Effector memory CD8-positive, alpha-beta T cell (primary cell): ENCODE data around the gene SLC41A1.
A peak's percentile ranks its signal among the peaks of the same experiment; 100 is the strongest.
"Not testable (repeated sequence)": the region's sequence is repeated elsewhere in the genome, so short reads cannot be mapped to it uniquely, and the experiment has no call there.

ENCODE experiments used
- ATAC-seq: fragments of 150-1000 bp; cut with Tn5 transposase; replicated peaks from 2 replicates; pipeline ENCODE4 v1.10.0; 2021; ENCODE audit warnings: mild to moderate bottlenecking, moderate library complexity
- DNase-seq, 3 experiments: peaks; one replicate each; pipeline ENCODE4 v3.0.0; 2021
- H3K27ac Mint-ChIP-seq, 2 donors: one replicate each; pipeline ENCODE4 v1.8.0; 2022; ENCODE audit warnings: mild to moderate bottlenecking in 2 of 2, mixed read lengths in 2 of 2, moderate library complexity in 2 of 2
- H3K27me3 Mint-ChIP-seq, 2 donors: one replicate each; pipeline ENCODE4 v1.8.0; 2022; ENCODE audit warnings: mixed read lengths in 2 of 2
- H3K36me3 Mint-ChIP-seq: one replicate; pipeline ENCODE4 v1.8.0; 2022; ENCODE audit warnings: mild to moderate bottlenecking, moderate library complexity, mixed read lengths; ENCODE audit not compliant: insufficient read depth
- H3K4me1 Mint-ChIP-seq, 2 donors: one replicate each; pipeline ENCODE4 v1.8.0; 2022; ENCODE audit warnings: low read depth in 2 of 2, mixed read lengths in 2 of 2
- H3K4me3 Mint-ChIP-seq, 2 donors: one replicate each; pipeline ENCODE4 v1.8.0; 2022; ENCODE audit warnings: mild to moderate bottlenecking in 2 of 2, mixed read lengths in 2 of 2, moderate library complexity in 2 of 2
- H3K9me3 Mint-ChIP-seq, 2 donors: one replicate each; pipeline ENCODE4 v1.8.0; 2022; ENCODE audit warnings: mixed read lengths in 2 of 2

Gene SLC41A1

GRCh38 chr1:205837382-205837970 is 24.5 kb upstream of the SLC41A1 start:
- DNase-seq = no peak
- Mint-ChIP-seq H3K4me3 (no peak overlapping the region), H3K9me3 (no peaks in the 10 kb centered on the region), H3K27ac (no peak overlapping the region), H3K36me3 (no peaks in the 10 kb centered on the region), H3K4me1 (no peaks in the 10 kb centered on the region), H3K27me3 (no peaks in the 10 kb centered on the region)
- ATAC-seq = no peak

- Mint-ChIP-seq H3K9me3 (no peaks in the 10 kb centered on the region), H3K36me3 (no peaks in the 10 kb centered on the region), H3K27me3 (no peaks in the 10 kb centered on the region), H3K27ac (no peak overlapping the region), H3K4me1 (peaks cover 0 to 3% of the 10 kb centered on the region in 2 donors), H3K4me3 (no peak overlapping the region)
- DNase-seq (no peak), ATAC-seq (no peak)
Measured at GRCh38 chr1:205834751-205835150, 21.8 kb upstream of the SLC41A1 start.

GRCh38 chr1:205832326-205832751 is 19.3 kb upstream of the SLC41A1 start:
- no peaks in the 10 kb centered on the region for H3K27me3 Mint-ChIP-seq
- no peak for ATAC-seq

GRCh38 chr1:205827623-205828022 is 14.6 kb upstream of the SLC41A1 start:
- Mint-ChIP-seq H3K36me3 (no peaks in the 10 kb centered on the region), H3K4me3 (no peak overlapping the region), H3K9me3 (no peaks in the 10 kb centered on the region), H3K27me3 (no peaks in the 10 kb centered on the region), H3K27ac (no peak overlapping the region), H3K4me1 (peaks cover 13 to 16% of the 10 kb centered on the region in 2 donors)
- ATAC-seq (no peak), DNase-seq (no peak)

More at GRCh38 chr1:205832326-205832751, 19.3 kb upstream of the SLC41A1 start:
- peaks cover 0 to 3% of the 10 kb centered on the region in 2 donors for H3K4me1 Mint-ChIP-seq
- DNase-seq = no peak
- no peaks in the 10 kb centered on the region for H3K36me3 Mint-ChIP-seq
- H3K9me3 Mint-ChIP-seq = no peaks in the 10 kb centered on the region
- no peak overlapping the region for H3K4me3 Mint-ChIP-seq
- H3K27ac Mint-ChIP-seq = no peak overlapping the region

GRCh38 chr1:205826995-205827394 is 14.0 kb upstream of the SLC41A1 start:
- H3K27ac Mint-ChIP-seq = no peak overlapping the region
- no peak overlapping the region for H3K4me3 Mint-ChIP-seq
- no peak for DNase-seq
- H3K36me3 Mint-ChIP-seq = no peaks in the 10 kb centered on the region
- ATAC-seq = no peak
- no peaks in the 10 kb centered on the region for H3K27me3 Mint-ChIP-seq
- no peaks in the 10 kb centered on the region for H3K9me3 Mint-ChIP-seq
- H3K4me1 Mint-ChIP-seq = peaks cover 13 to 18% of the 10 kb centered on the region in 2 donors

- no peak for DNase-seq
- Mint-ChIP-seq H3K36me3 (no peaks in the 10 kb centered on the region), H3K27me3 (no peaks in the 10 kb centered on the region), H3K4me3 (no peak overlapping the region), H3K9me3 (no peaks in the 10 kb centered on the region), H3K27ac (no peak overlapping the region), H3K4me1 (peaks cover 13 to 16% of the 10 kb centered on the region in 2 donors)
- ATAC-seq = no peak
Measured at GRCh38 chr1:205826016-205826806, 13.2 kb upstream of the SLC41A1 start.

- Mint-ChIP-seq H3K4me1 (peaks cover 13 to 16% of the 10 kb centered on the region in 2 donors), H3K27ac (peak overlapping the region in 1 of 2 donors; percentile 54), H3K9me3 (no peaks in the 10 kb centered on the region), H3K36me3 (no peaks in the 10 kb centered on the region), H3K27me3 (no peaks in the 10 kb centered on the region), H3K4me3 (peak overlapping the region in 1 of 2 donors; percentile 39)
- ATAC-seq (peak; percentile 86), DNase-seq (no peak)
Measured at GRCh38 chr1:205824180-205824579, 11.2 kb upstream of the SLC41A1 start.

- Mint-ChIP-seq H3K4me3 (peak overlapping the region; percentile 2 to 7), H3K27ac (peak overlapping the region in 1 of 2 donors; percentile 54), H3K4me1 (peaks cover 13 to 16% of the 10 kb centered on the region in 2 donors)
- H3K27me3 Mint-ChIP-seq, H3K9me3 Mint-ChIP-seq, H3K36me3 Mint-ChIP-seq, DNase-seq: not testable (repeated sequence)
- peak; percentile 46 for ATAC-seq
Measured at GRCh38 chr1:205823260-205823659, 10.3 kb upstream of the SLC41A1 start.

GRCh38 chr1:205822397-205822796 is 9.4 kb upstream of the SLC41A1 start:
- H3K36me3 Mint-ChIP-seq = no peaks in the 10 kb centered on the region
- H3K27me3 Mint-ChIP-seq = no peaks in the 10 kb centered on the region
- H3K9me3 Mint-ChIP-seq = no peaks in the 10 kb centered on the region
- DNase-seq (no peak), ATAC-seq (no peak)
- H3K4me1 Mint-ChIP-seq = peaks cover 13 to 16% of the 10 kb centered on the region in 2 donors
- H3K4me3 Mint-ChIP-seq = no peak overlapping the region
- no peak overlapping the region for H3K27ac Mint-ChIP-seq

- Mint-ChIP-seq H3K4me3 (no peak overlapping the region), H3K36me3 (peaks cover 8% of the 10 kb centered on the region), H3K9me3 (no peaks in the 10 kb centered on the region), H3K27me3 (no peaks in the 10 kb centered on the region), H3K27ac (no peak overlapping the region), H3K4me1 (peaks cover 7 to 11% of the 10 kb centered on the region in 2 donors)
- DNase-seq (no peak), ATAC-seq (no peak)
Measured at GRCh38 chr1:205817988-205818387, 5.0 kb upstream of the SLC41A1 start.

- Mint-ChIP-seq H3K4me3 (no peak overlapping the region), H3K36me3 (peaks cover 10% of the 10 kb centered on the region), H3K27ac (no peak overlapping the region), H3K9me3 (no peaks in the 10 kb centered on the region), H3K4me1 (peaks cover 9 to 10% of the 10 kb centered on the region in 2 donors), H3K27me3 (no peaks in the 10 kb centered on the region)
- DNase-seq (no peak), ATAC-seq (no peak)
Measured at GRCh38 chr1:205817364-205817763, 4.4 kb upstream of the SLC41A1 start.

GRCh38 chr1:205813755-205814058 is 709 bp upstream of the SLC41A1 start:
- H3K4me3 Mint-ChIP-seq = peak overlapping the region; percentile 93 to 95
- H3K9me3 Mint-ChIP-seq = no peaks in the 10 kb centered on the region
- no peaks in the 10 kb centered on the region for H3K27me3 Mint-ChIP-seq
- H3K4me1 Mint-ChIP-seq = peaks cover 42 to 45% of the 10 kb centered on the region in 2 donors
- peaks cover 20% of the 10 kb centered on the region for H3K36me3 Mint-ChIP-seq
- ATAC-seq (peak; percentile 18), DNase-seq (peak in 1 of 3 experiments; percentile 36)
- peak overlapping the region; percentile 93 to 95 for H3K27ac Mint-ChIP-seq

GRCh38 chr1:205812271-205812877 is 624 bp downstream of the SLC41A1 start:
- DNase-seq = peak in 1 of 3 experiments; percentile 17
- ATAC-seq = peak; percentile 4
- peaks cover 52 to 54% of the 10 kb centered on the region in 2 donors for H3K4me1 Mint-ChIP-seq

GRCh38 chr1:205811660-205812059 is 1.3 kb downstream of the SLC41A1 start:
- no peaks in the 10 kb centered on the region for H3K9me3 Mint-ChIP-seq
- peaks cover 58 to 61% of the 10 kb centered on the region in 2 donors for H3K4me1 Mint-ChIP-seq
- H3K27me3 Mint-ChIP-seq = no peaks in the 10 kb centered on the region
- DNase-seq (no peak), ATAC-seq (no peak)
- peak overlapping the region; percentile 93 to 95 for H3K27ac Mint-ChIP-seq
- H3K4me3 Mint-ChIP-seq = peak overlapping the region; percentile 93 to 95
- peaks cover 31% of the 10 kb centered on the region for H3K36me3 Mint-ChIP-seq

More at GRCh38 chr1:205812271-205812877, 624 bp downstream of the SLC41A1 start:
- no peaks in the 10 kb centered on the region for H3K9me3 Mint-ChIP-seq
- H3K27ac Mint-ChIP-seq = peak overlapping the region; percentile 93 to 95
- peaks cover 27% of the 10 kb centered on the region for H3K36me3 Mint-ChIP-seq
- peak overlapping the region; percentile 93 to 95 for H3K4me3 Mint-ChIP-seq
- H3K27me3 Mint-ChIP-seq = no peaks in the 10 kb centered on the region
